ENCODE data around the gene ZNF701.

GRCh38 chr19:52626915-52627314 is 56.8 kb downstream of the ZNF701 start:
- TF ChIP-seq ZNF366 (tag by site-specific recombination; conservative IDR thresholded peaks at IDR 0.05) (no peak), YY1 (tag by site-specific recombination; IDR thresholded peaks at IDR 0.05) (no peak), PRDM10 (tag by site-specific recombination; IDR thresholded peaks at IDR 0.05) (no peak), CTCF (tag by site-specific recombination; IDR thresholded peaks at IDR 0.05) (no peak)
